WTC11 (cell line): ENCODE data around the gene WDR55. TPM values are rescaled to one million over a fixed set of nuclear protein-coding genes. Genes with fewer than 3 reads are reported as not detected.

ENCODE experiments used
- ATAC-seq: fragments of 200-7000 bp; cut with Tn5 transposase; 2 replicates; pipeline ENCODE4 v1.10.0; 2021; ENCODE audit warnings: mild to moderate bottlenecking, moderate library complexity
- Bru-seq: library from RNA; stranded (reverse); fragments of 400-500 nt; gene quantifications from one replicate; lab custom pipeline; 2021; lab: Mats Ljungman, UMichigan
- CTCF ChIA-PET: fragments of 300-600 bp; sonication (Branson Sonifier 250); formaldehyde crosslinking; loops from one replicate; lab custom pipeline; 2021; ENCODE audit warnings: antibody characterized with exemption; lab: Charles Lee
- POLR2A ChIA-PET: fragments of 350-600 bp; sonication (Branson Sonifier 250); formaldehyde crosslinking; loops from one replicate; lab custom pipeline; 2021; ENCODE audit warnings: antibody characterized with exemption; lab: Charles Lee
- DNase-seq: peaks from one replicate; pipeline ENCODE4 v3.0.0; 2021; ENCODE audit warnings: low spot score
- H3K27ac Mint-ChIP-seq: 2 replicates; pipeline ENCODE4 v1.8.0; 2021; ENCODE audit warnings: mixed read lengths
- H3K27me3 Mint-ChIP-seq: 2 replicates; pipeline ENCODE4 v1.8.0; 2021; ENCODE audit warnings: low read depth, mild to moderate bottlenecking, moderate library complexity, mixed read lengths
- H3K36me3 Mint-ChIP-seq: 2 replicates; pipeline ENCODE4 v1.8.0; 2021; ENCODE audit warnings: mixed read lengths
- H3K4me1 Mint-ChIP-seq: 2 replicates; pipeline ENCODE4 v1.8.0; 2022; ENCODE audit warnings: mixed read lengths
- H3K4me3 Mint-ChIP-seq: 2 replicates; pipeline ENCODE4 v1.8.0; 2021; ENCODE audit warnings: mild to moderate bottlenecking, moderate library complexity, mixed read lengths
- H3K9me3 Mint-ChIP-seq: 2 replicates; pipeline ENCODE4 v1.8.0; 2021; ENCODE audit warnings: mixed read lengths
- ARID4B ChIP-seq: sonication (generic); formaldehyde crosslinking; IDR thresholded peaks from 2 replicates; pipeline ENCODE4 v1.8.0; 2023; ENCODE audit warnings: missing genetic modification reagents, mild to moderate bottlenecking, borderline replicate concordance
- ATF3 ChIP-seq: sonication (generic); formaldehyde crosslinking; conservative IDR thresholded peaks from 2 replicates; pipeline ENCODE4 v1.8.1; 2022; ENCODE audit warnings: mild to moderate bottlenecking, missing genetic modification reagents
- ATF6 ChIP-seq: sonication (generic); formaldehyde crosslinking; IDR thresholded peaks from 2 replicates; pipeline ENCODE4 v1.8.1; 2023; ENCODE audit warnings: mild to moderate bottlenecking, missing genetic modification reagents
- CBFB ChIP-seq: sonication (generic); formaldehyde crosslinking; IDR thresholded peaks from 2 replicates; pipeline ENCODE4 v1.8.1; 2022; ENCODE audit warnings: mild to moderate bottlenecking, low read depth, missing genetic modification reagents
- CREM ChIP-seq: sonication (generic); formaldehyde crosslinking; IDR thresholded peaks from 2 replicates; pipeline ENCODE4 v1.8.1; 2022; ENCODE audit warnings: mild to moderate bottlenecking, missing genetic modification reagents, moderate library complexity
- ESRRA ChIP-seq: sonication (generic); formaldehyde crosslinking; IDR thresholded peaks from 2 replicates; pipeline ENCODE4 v1.8.1; 2022; ENCODE audit warnings: mild to moderate bottlenecking, missing genetic modification reagents, borderline replicate concordance
- ETV6 ChIP-seq: sonication (generic); formaldehyde crosslinking; IDR thresholded peaks from 2 replicates; pipeline ENCODE4 v1.8.1; 2022; ENCODE audit warnings: mild to moderate bottlenecking, missing genetic modification reagents
- FOXK1 ChIP-seq: sonication (generic); formaldehyde crosslinking; IDR thresholded peaks from 2 replicates; pipeline ENCODE4 v1.8.0; 2022; ENCODE audit warnings: mild to moderate bottlenecking, moderate library complexity, missing genetic modification reagents
- GABPB1 ChIP-seq: sonication (generic); formaldehyde crosslinking; IDR thresholded peaks from 2 replicates; pipeline ENCODE4 v1.8.1; 2023; ENCODE audit warnings: mild to moderate bottlenecking, missing genetic modification reagents
- KAT7 ChIP-seq: sonication (generic); formaldehyde crosslinking; IDR thresholded peaks from 2 replicates; pipeline ENCODE4 v1.8.1; 2023; ENCODE audit warnings: missing genetic modification reagents, mild to moderate bottlenecking, borderline replicate concordance
- MAX ChIP-seq: sonication (generic); formaldehyde crosslinking; IDR thresholded peaks from 2 replicates; pipeline ENCODE4 v1.8.0; 2022; ENCODE audit warnings: mild to moderate bottlenecking, missing genetic modification reagents
- MYBL2 ChIP-seq: sonication (generic); formaldehyde crosslinking; IDR thresholded peaks from 2 replicates; pipeline ENCODE4 v1.8.1; 2023; ENCODE audit warnings: mild to moderate bottlenecking, moderate library complexity, missing genetic modification reagents
- NFATC4 ChIP-seq: fragments of 250-450 bp; sonication (Bioruptor Pico); IDR thresholded peaks from 2 replicates; pipeline ENCODE4 v1.9.0; 2021; ENCODE audit warnings: mild to moderate bottlenecking
- OVOL2 ChIP-seq: fragments of 250-450 bp; sonication (Bioruptor Pico); IDR thresholded peaks from 2 replicates; pipeline ENCODE4 v1.9.0; 2021; ENCODE audit warnings: mild to moderate bottlenecking, borderline replicate concordance
- PRRX2 ChIP-seq: fragments of 250-450 bp; sonication (Bioruptor Pico); IDR thresholded peaks from 2 replicates; pipeline ENCODE4 v1.8.0; 2021; ENCODE audit warnings: mild to moderate bottlenecking
- RELA ChIP-seq: sonication (generic); formaldehyde crosslinking; IDR thresholded peaks from 2 replicates; pipeline ENCODE4 v1.8.1; 2022; ENCODE audit warnings: missing genetic modification reagents, mild to moderate bottlenecking, borderline replicate concordance
- SMAD3 ChIP-seq: sonication (generic); formaldehyde crosslinking; IDR thresholded peaks from 2 replicates; pipeline ENCODE4 v1.8.0; 2022; ENCODE audit warnings: missing genetic modification reagents, mild to moderate bottlenecking, borderline replicate concordance
- USF1 ChIP-seq: sonication (generic); formaldehyde crosslinking; IDR thresholded peaks from 2 replicates; pipeline ENCODE4 v1.8.0; 2022; ENCODE audit warnings: mild to moderate bottlenecking, missing genetic modification reagents
- ZNF138 ChIP-seq: sonication (generic); formaldehyde crosslinking; conservative IDR thresholded peaks from 2 replicates; pipeline ENCODE4 v1.8.1; 2022; ENCODE audit warnings: mild to moderate bottlenecking, moderate library complexity, missing genetic modification reagents
- ZNF416 ChIP-seq: fragments of 250-450 bp; sonication (Bioruptor Pico); IDR thresholded peaks from 2 replicates; pipeline ENCODE4 v1.9.0; 2021; ENCODE audit warnings: mild to moderate bottlenecking, inconsistent platforms
- ZNF532 ChIP-seq: fragments of 250-450 bp; sonication (Bioruptor Pico); IDR thresholded peaks from 2 replicates; pipeline ENCODE4 v1.9.0; 2021; ENCODE audit warnings: mild to moderate bottlenecking, borderline replicate concordance
- long read RNA-seq, 3 experiments: library from RNA in 1 of 3; library from capped mRNA in 1 of 3; library from polyadenylated mRNA in 1 of 3; unstranded in 2 of 3; stranded (forward) in 1 of 3; transcript quantifications; one replicate each; pipeline ENCODE4 v2.0.0, GENCODE V29; 2021
- total RNA-seq: library from RNA; stranded (reverse); gene quantifications from 3 replicates; pipeline ENCODE4 v1.2.3, GENCODE V29; 2021

The WDR55 gene
- total RNA-seq: 22.1 to 25.3 TPM (median 23.5 TPM) in 3 replicates
- Bru-seq, nascent RNA: percentile 84 among the genes with signal in this experiment
- long read RNA-seq, experiment 1, full-length matches to known transcripts: 80 of 135 reads
- long read RNA-seq, experiment 1, partial matches to known transcripts: 18 of 135 reads
- long read RNA-seq, experiment 1, other reads (novel, unspliced or antisense): 37 of 135 reads
- long read RNA-seq, experiment 2, full-length matches to known transcripts: 6 of 35 reads
- long read RNA-seq, experiment 2, partial matches to known transcripts: 18 of 35 reads
- long read RNA-seq, experiment 2, other reads (novel, unspliced or antisense): 11 of 35 reads
- long read RNA-seq, experiment 3, full-length matches to known transcripts: 5 of 15 reads
- long read RNA-seq, experiment 3, partial matches to known transcripts: 1 of 15 reads
- long read RNA-seq, experiment 3, other reads (novel, unspliced or antisense): 9 of 15 reads

- peaks cover 6% of the 10 kb centered on the region for H3K4me1 Mint-ChIP-seq
- DNase-seq (peak; percentile 95), ATAC-seq (peak; percentile 98)
- peak within 1 kb of the TSS; percentile 99 for H3K4me3 Mint-ChIP-seq
- no peaks in the 10 kb centered on the region for H3K27me3 Mint-ChIP-seq
- ChIA-PET CTCF (interaction anchor here (0.6 to 0.7 kb wide), 2 partner anchors 27 to 33 kb away, joined by 3 read pairs; partner anchors contain the start of genes HARS1 and HARS2), POLR2A (interaction anchor here (1.3 to 1.9 kb wide), 2 partner anchors 9 to 17 kb away, joined by 3 to 4 read pairs; partner anchors contain the start of genes DND1, IK and NDUFA2)
- peak within 1 kb of the TSS; percentile 98 for H3K27ac Mint-ChIP-seq
- peaks cover 59% of the 10 kb centered on the region for H3K36me3 Mint-ChIP-seq
- no peaks in the 10 kb centered on the region for H3K9me3 Mint-ChIP-seq
- TF ChIP-seq PRRX2: no peak
- peak; percentile 35 for TF ChIP-seq GABPB1
- TF ChIP-seq ARID4B (CRISPR knock-in tag): peak; percentile 84
- TF ChIP-seq CREM (CRISPR knock-in tag): peak; percentile 56
- TF ChIP-seq ZNF416: no peak
- TF ChIP-seq ESRRA: 0 out of 2 replicates have a peak, but pooled peaks have one; percentile 50
- no peak for TF ChIP-seq MYBL2 (CRISPR knock-in tag)
- TF ChIP-seq ZNF532 (CRISPR knock-in tag): no peak
- TF ChIP-seq CBFB: 0 out of 2 replicates have a peak, but pooled peaks have one; percentile 26
- 0 out of 2 replicates have a peak, but pooled peaks have one; percentile 57 for TF ChIP-seq KAT7 (CRISPR knock-in tag)
- 0 out of 2 replicates have a peak, but pooled peaks have one; percentile 31 for TF ChIP-seq USF1 (CRISPR knock-in tag)
- no peak for TF ChIP-seq ATF3 (CRISPR knock-in tag)
- no peak for TF ChIP-seq ZNF138 (CRISPR knock-in tag)
- TF ChIP-seq OVOL2 (CRISPR knock-in tag): no peak
- TF ChIP-seq ETV6 (CRISPR knock-in tag): peak; percentile 98
- TF ChIP-seq NFATC4 (CRISPR knock-in tag): no peak
- peak; percentile 82 for TF ChIP-seq MAX (CRISPR knock-in tag)
- 0 out of 2 replicates have a peak, but pooled peaks have one; percentile 12 for TF ChIP-seq SMAD3 (CRISPR knock-in tag)
- no peak for TF ChIP-seq ATF6
- 0 out of 2 replicates have a peak, but pooled peaks have one; percentile 68 for TF ChIP-seq RELA (CRISPR knock-in tag)
- TF ChIP-seq FOXK1: peak; percentile 48
Observed at GRCh38 chr5:140664359-140665119, at the start of gene WDR55. WDR55 (plus strand) TSS chr5:140664904; CDS start chr5:140664913, 9 bp downstream.
